GM19372 (cell line): ENCODE data around the gene SDK1.

Experiments
- ATAC-seq: cut with Tn5 transposase; IDR thresholded peaks from one replicate; pipeline ENCODE4 v1.9.1; 2021; ENCODE audit warnings: mild to moderate bottlenecking, low read depth, moderate library complexity; ENCODE audit not compliant: unreplicated experiment

The SDK1 gene

GRCh38 chr7:4154882-4155535, 854.0 kb downstream of the SDK1 start:
- ATAC-seq: no peak

- ATAC-seq: no peak
These were observed 855.1 kb downstream of the SDK1 start for GRCh38 chr7:4156190-4156589.

- ATAC-seq: no peak
These were observed 856.6 kb downstream of the SDK1 start for GRCh38 chr7:4157651-4158050.

- no peak for ATAC-seq
These were observed 857.5 kb downstream of the SDK1 start for GRCh38 chr7:4158441-4159153.

- ATAC-seq: no peak
These were observed 858.1 kb downstream of the SDK1 start for GRCh38 chr7:4159154-4159501.

- no peak for ATAC-seq
These were observed 858.9 kb downstream of the SDK1 start for GRCh38 chr7:4159761-4160554.

- no peak for ATAC-seq
These were observed 862.0 kb downstream of the SDK1 start for GRCh38 chr7:4162884-4163564.

GRCh38 chr7:4163565-4164203, 862.6 kb downstream of the SDK1 start:
- ATAC-seq: no peak

- no peak for ATAC-seq
These were observed 863.5 kb downstream of the SDK1 start for GRCh38 chr7:4164556-4164955.

- no peak for ATAC-seq
These were observed 865.3 kb downstream of the SDK1 start for GRCh38 chr7:4166340-4166739.

- no peak for ATAC-seq
These were observed 865.8 kb downstream of the SDK1 start for GRCh38 chr7:4166807-4167206.

- ATAC-seq: no peak
These were observed 866.4 kb downstream of the SDK1 start for GRCh38 chr7:4167385-4167910.

GRCh38 chr7:4168041-4168440, 867.0 kb downstream of the SDK1 start:
- ATAC-seq: no peak

- ATAC-seq: no peak
These were observed 867.5 kb downstream of the SDK1 start for GRCh38 chr7:4168541-4168940.

- ATAC-seq: no peak
These were observed 868.4 kb downstream of the SDK1 start for GRCh38 chr7:4169455-4169854.

- ATAC-seq: no peak
These were observed 870.1 kb downstream of the SDK1 start for GRCh38 chr7:4170997-4171786.

GRCh38 chr7:4172883-4173282, 871.8 kb downstream of the SDK1 start:
- ATAC-seq: no peak

GRCh38 chr7:4173615-4174014, 872.6 kb downstream of the SDK1 start:
- no peak for ATAC-seq

- ATAC-seq: no peak
These were observed 873.0 kb downstream of the SDK1 start for GRCh38 chr7:4174016-4174415.

- ATAC-seq: no peak
These were observed 873.4 kb downstream of the SDK1 start for GRCh38 chr7:4174451-4174850.
